ENCODE measurements around the gene PITPNB. TPM values are rescaled to one million over a fixed set of nuclear protein-coding genes. Genes with fewer than 3 reads are reported as not detected.
A peak's percentile ranks its signal among the peaks of the same experiment; 100 is the strongest.

The PITPNB gene
- total RNA-seq, 1 donor from 2014 or later = 93.0 TPM

GRCh38 chr22:27815826-27816530 is 103.1 kb downstream of the PITPNB start:
- peaks cover 4% of the 10 kb centered on the region for H3K4me1 Mint-ChIP-seq
- H3K9me3 Mint-ChIP-seq = no peaks in the 10 kb centered on the region
- DNase-seq (ENCODE audit: low spot score in 2 of 2, unreplicated experiment in 2 of 2) = no peak
- H3K4me3 Mint-ChIP-seq = no peak overlapping the region
- no peaks in the 10 kb centered on the region for H3K36me3 Mint-ChIP-seq
- TF ChIP-seq, protein P1, sequence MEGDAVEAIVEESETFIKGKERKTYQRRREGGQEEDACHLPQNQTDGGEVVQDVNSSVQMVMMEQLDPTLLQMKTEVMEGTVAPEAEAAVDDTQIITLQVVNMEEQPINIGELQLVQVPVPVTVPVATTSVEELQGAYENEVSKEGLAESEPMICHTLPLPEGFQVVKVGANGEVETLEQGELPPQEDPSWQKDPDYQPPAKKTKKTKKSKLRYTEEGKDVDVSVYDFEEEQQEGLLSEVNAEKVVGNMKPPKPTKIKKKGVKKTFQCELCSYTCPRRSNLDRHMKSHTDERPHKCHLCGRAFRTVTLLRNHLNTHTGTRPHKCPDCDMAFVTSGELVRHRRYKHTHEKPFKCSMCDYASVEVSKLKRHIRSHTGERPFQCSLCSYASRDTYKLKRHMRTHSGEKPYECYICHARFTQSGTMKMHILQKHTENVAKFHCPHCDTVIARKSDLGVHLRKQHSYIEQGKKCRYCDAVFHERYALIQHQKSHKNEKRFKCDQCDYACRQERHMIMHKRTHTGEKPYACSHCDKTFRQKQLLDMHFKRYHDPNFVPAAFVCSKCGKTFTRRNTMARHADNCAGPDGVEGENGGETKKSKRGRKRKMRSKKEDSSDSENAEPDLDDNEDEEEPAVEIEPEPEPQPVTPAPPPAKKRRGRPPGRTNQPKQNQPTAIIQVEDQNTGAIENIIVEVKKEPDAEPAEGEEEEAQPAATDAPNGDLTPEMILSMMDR (IDR thresholded peaks at IDR 0.05; ENCODE audit: unreplicated experiment) = no peak
- H3K27ac Mint-ChIP-seq = no peak overlapping the region
- H3K27me3 Mint-ChIP-seq (ENCODE audit: low read depth) = peaks cover 2% of the 10 kb centered on the region

DNA sequence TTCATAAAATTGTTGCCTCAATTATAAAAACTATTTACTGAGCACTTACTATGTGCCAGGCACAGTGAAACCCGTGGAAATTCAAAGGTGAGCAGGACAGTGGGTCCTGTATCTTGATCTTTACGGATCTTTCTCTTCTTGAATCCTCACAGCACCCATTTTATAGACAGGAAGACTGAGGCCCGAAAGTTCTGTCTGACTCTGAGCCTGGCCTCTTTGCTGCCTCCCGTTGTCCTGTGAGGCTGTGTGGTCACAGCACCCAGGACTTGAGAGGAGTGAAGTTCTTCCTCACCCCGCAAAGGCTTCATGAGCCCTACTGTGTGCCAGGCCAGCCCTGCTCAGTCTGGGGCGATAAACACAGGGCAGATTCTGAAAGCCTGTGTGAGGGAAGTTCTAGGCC is 104.1 kb downstream of the PITPNB start:
- no peak for DNase-seq (ENCODE audit: low spot score in 2 of 2, unreplicated experiment in 2 of 2)
- TF ChIP-seq, protein P1 (IDR thresholded peaks at IDR 0.05; ENCODE audit: unreplicated experiment) = no peak
- Mint-ChIP-seq H3K36me3 (no peaks in the 10 kb centered on the region), H3K9me3 (no peaks in the 10 kb centered on the region), H3K4me1 (peaks cover 12% of the 10 kb centered on the region), H3K27me3 (ENCODE audit: low read depth) (peaks cover 2% of the 10 kb centered on the region), H3K4me3 (no peak overlapping the region), H3K27ac (no peak overlapping the region)

- H3K4me1 Mint-ChIP-seq = peaks cover 27% of the 10 kb centered on the region
- H3K27ac Mint-ChIP-seq = no peak overlapping the region
Observed at GRCh38 chr22:27811778-27812177, 107.3 kb downstream of the PITPNB start.

DNA sequence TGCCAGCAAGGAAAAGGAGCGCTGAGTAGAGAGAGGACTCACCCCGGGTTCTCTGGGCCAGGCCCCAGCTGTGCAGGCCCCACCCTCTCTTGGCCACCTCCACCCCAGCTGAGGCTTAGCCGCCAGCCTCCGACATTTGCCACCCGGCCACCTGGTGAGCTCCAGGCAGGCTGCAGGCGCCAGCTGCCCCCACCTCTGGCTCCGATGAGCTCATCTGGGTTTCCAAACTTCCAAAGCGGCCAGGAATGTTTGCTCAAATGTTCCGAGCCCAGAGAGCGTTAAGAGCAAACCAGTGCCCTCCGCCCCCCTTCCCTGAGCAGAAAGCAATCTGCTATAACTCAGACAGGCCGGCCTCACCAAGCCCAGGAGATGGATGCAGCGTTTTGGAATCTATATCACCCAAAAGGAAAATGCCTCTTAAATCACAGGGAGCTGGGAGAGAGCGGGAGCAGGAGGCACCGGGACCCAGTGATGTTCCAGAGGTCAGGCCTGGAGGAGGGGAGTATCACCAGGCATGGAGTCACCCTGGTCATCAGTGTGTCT is 108.4 kb downstream of the PITPNB start:
- H3K27me3 Mint-ChIP-seq (ENCODE audit: low read depth) = peaks cover 10% of the 10 kb centered on the region
- TF ChIP-seq, protein P1 (IDR thresholded peaks at IDR 0.05; ENCODE audit: unreplicated experiment) = no peak
- H3K36me3 Mint-ChIP-seq = no peaks in the 10 kb centered on the region
- H3K4me3 Mint-ChIP-seq = peak overlapping the region; percentile 15
- H3K27ac Mint-ChIP-seq = peak overlapping the region; percentile 25
- peaks cover 27% of the 10 kb centered on the region for H3K4me1 Mint-ChIP-seq
- DNase-seq (ENCODE audit: low spot score in 2 of 2, unreplicated experiment in 2 of 2) = no peak
- H3K9me3 Mint-ChIP-seq = no peaks in the 10 kb centered on the region

More at GRCh38 chr22:27811778-27812177, 107.3 kb downstream of the PITPNB start:
- H3K4me3 Mint-ChIP-seq = no peak overlapping the region
- no peaks in the 10 kb centered on the region for H3K9me3 Mint-ChIP-seq
- DNase-seq (ENCODE audit: low spot score in 2 of 2, unreplicated experiment in 2 of 2) = no peak
- H3K27me3 Mint-ChIP-seq (ENCODE audit: low read depth) = peaks cover 10% of the 10 kb centered on the region
- H3K36me3 Mint-ChIP-seq = no peaks in the 10 kb centered on the region
- TF ChIP-seq, protein P1 (IDR thresholded peaks at IDR 0.05; ENCODE audit: unreplicated experiment) = no peak

DNA sequence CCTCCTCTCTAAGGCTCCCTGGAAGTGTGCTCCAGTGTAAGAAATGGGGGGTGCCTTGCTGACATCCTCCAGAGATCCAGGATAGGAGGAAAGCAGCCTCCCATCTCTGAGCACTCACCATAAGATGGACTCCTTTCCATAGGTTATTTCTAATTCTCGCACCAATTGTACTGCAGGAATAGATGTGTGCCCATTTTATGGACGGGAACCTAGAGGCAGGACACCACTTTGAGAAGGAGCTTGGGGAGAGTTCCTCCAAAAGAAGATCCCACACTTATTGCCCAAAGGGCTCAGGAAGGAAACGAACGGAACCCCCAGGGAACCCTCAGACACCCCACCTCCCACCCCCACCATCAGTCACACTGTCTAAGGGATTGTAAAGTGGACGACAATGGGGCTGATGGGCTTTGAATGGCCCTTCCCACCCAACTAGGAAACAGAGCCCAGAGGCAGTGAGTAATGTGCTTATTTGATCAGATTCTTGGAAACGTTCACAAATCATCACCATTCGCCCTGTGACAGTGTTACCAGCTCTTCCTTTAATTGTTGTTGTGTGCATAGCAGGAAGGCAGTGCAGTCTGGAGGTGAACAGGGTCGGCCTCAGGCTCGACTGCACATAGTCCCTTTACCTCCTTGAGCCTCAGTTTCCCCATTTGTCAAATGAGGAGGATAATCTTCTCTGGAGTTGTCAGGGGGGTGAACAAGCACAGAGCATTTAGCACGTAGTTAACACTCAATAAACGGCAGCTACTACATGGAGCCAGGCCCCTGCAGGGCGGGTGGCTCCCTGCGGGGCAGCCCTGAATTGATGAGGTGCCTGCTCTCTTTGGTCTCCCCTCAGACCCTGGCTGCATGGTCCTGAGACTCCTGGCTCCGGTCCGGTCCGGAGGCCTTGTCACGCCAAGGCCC is 109.1 kb downstream of the PITPNB start:
- Mint-ChIP-seq H3K4me3 (no peak overlapping the region), H3K36me3 (no peaks in the 10 kb centered on the region)

More for the DNA sequence above, 109.1 kb downstream of the PITPNB start:
- no peak for DNase-seq (ENCODE audit: low spot score in 2 of 2, unreplicated experiment in 2 of 2)
- TF ChIP-seq, protein P1 (IDR thresholded peaks at IDR 0.05; ENCODE audit: unreplicated experiment) = no peak
- H3K4me1 Mint-ChIP-seq = peaks cover 32% of the 10 kb centered on the region
- H3K9me3 Mint-ChIP-seq = no peaks in the 10 kb centered on the region
- no peak overlapping the region for H3K27ac Mint-ChIP-seq
- H3K27me3 Mint-ChIP-seq (ENCODE audit: low read depth) = peaks cover 15% of the 10 kb centered on the region
